SK-N-SH (cell line): ENCODE results near the gene DDIT3. TPM values are rescaled to one million over a fixed set of nuclear protein-coding genes. Genes with fewer than 3 reads are reported as not detected.

Experiments used
- CTCF ChIA-PET: fragments of 300-600, 350-600 bp; formaldehyde crosslinking; extraction: SDS; loops from one replicate; lab custom pipeline; 2021; lab: Yijun Ruan, JAX
- POLR2A ChIA-PET: fragments of 350-600 bp; sonication (Branson Sonifier 250); formaldehyde crosslinking; extraction: SDS; loops from one replicate; lab custom pipeline; 2020; ENCODE audit warnings: antibody characterized with exemption, inconsistent platforms; lab: Yijun Ruan, JAX
- DNase-seq: peaks from one replicate; pipeline ENCODE4 v3.0.0; 2012
- H2AFZ ChIP-seq: fragments of 200-600 bp; sonication (generic); 2 replicates; pipeline ENCODE4 v1.8.1; 2016; ENCODE audit warnings: antibody characterized with exemption, mild to moderate bottlenecking, low read depth
- H3F3A ChIP-seq: fragments of 200-600 bp; sonication (generic); replicated peaks from 2 replicates; pipeline ENCODE3; 2016; ENCODE audit warnings: antibody characterized with exemption, mild to moderate bottlenecking; ENCODE audit not compliant: insufficient read depth
- H3K27ac ChIP-seq, 2 experiments: fragments of 200-500 bp in 1 of 2; fragments of 200-600 bp in 1 of 2; sonication (Bioruptor generic) in 1 of 2; sonication (generic), shearing (Covaris generic) in 1 of 2; 2 replicates each; pipeline versions ENCODE4 v1.5.1 to v1.6.1; 2014 to 2016; ENCODE audit warnings: low read depth in 2 of 2, inconsistent platforms in 1 of 2, low read length in 1 of 2, mild to moderate bottlenecking in 1 of 2, mixed read lengths in 1 of 2
- H3K27me3 ChIP-seq: fragments of 200-600 bp; sonication (generic), shearing (Covaris generic); 2 replicates; pipeline ENCODE4 v1.6.1; 2016; ENCODE audit warnings: mixed run types; ENCODE audit not compliant: insufficient read depth
- H3K36me3 ChIP-seq, 2 experiments: fragments of 200-500 bp in 1 of 2; fragments of 200-600 bp in 1 of 2; sonication (Bioruptor generic) in 1 of 2; sonication (generic) in 1 of 2; replicated peaks in 1 of 2; 2 replicates each; pipeline versions ENCODE3 to v1.5.1; 2014 to 2016; ENCODE audit warnings: low read length in 1 of 2, mild to moderate bottlenecking in 1 of 2; ENCODE audit not compliant: insufficient read depth in 2 of 2, control insufficient read depth in 1 of 2
- H3K4me1 ChIP-seq, 2 experiments: fragments of 200-500 bp in 1 of 2; fragments of 200-600 bp in 1 of 2; sonication (Bioruptor generic) in 1 of 2; sonication (generic), shearing (Covaris generic) in 1 of 2; 2 replicates each; pipeline versions ENCODE4 v1.5.1 to v1.6.1; 2014 to 2016; ENCODE audit warnings: low read depth in 1 of 2, low read length in 1 of 2, mixed run types in 1 of 2; ENCODE audit not compliant: insufficient read depth in 2 of 2, control insufficient read depth in 1 of 2
- H3K4me2 ChIP-seq: fragments of 200-600 bp; sonication (generic), shearing (Covaris generic); 2 replicates; pipeline ENCODE4 v1.6.1; 2017; ENCODE audit warnings: mixed run types
- H3K4me3 ChIP-seq, 2 experiments: fragments of 200-500 bp in 1 of 2; fragments of 200-600 bp in 1 of 2; sonication (Bioruptor generic) in 1 of 2; sonication (generic), shearing (Covaris generic) in 1 of 2; 2 replicates each; pipeline versions ENCODE4 v1.5.1 to v1.8.1; 2014 to 2016; ENCODE audit warnings: low read depth in 2 of 2, inconsistent platforms in 1 of 2, low read length in 1 of 2, mild to moderate bottlenecking in 1 of 2, mixed read lengths in 1 of 2, moderate library complexity in 1 of 2
- H3K79me2 ChIP-seq: fragments of 200-600 bp; sonication (generic); 2 replicates; pipeline ENCODE4 v1.8.1; 2017; ENCODE audit warnings: mild to moderate bottlenecking; ENCODE audit not compliant: insufficient read depth
- H3K9ac ChIP-seq: fragments of 200-600 bp; sonication (generic); 2 replicates; pipeline ENCODE4 v1.6.1; 2017; ENCODE audit warnings: mixed run types
- H3K9me2 ChIP-seq: fragments of 200-600 bp; sonication (generic); 2 replicates; pipeline ENCODE4 v1.6.1; 2017; ENCODE audit warnings: mixed run types
- H3K9me3 ChIP-seq: fragments of 200-600 bp; sonication (generic); 2 replicates; pipeline ENCODE4 v1.6.1; 2017; ENCODE audit warnings: mixed run types, mild to moderate bottlenecking, moderate library complexity
- H4K20me1 ChIP-seq: fragments of 200-600 bp; sonication (generic); 2 replicates; pipeline ENCODE4 v1.6.1; 2017; ENCODE audit warnings: mild to moderate bottlenecking, mixed run types; ENCODE audit not compliant: insufficient read depth
- EP300 ChIP-seq, 2 experiments: IDR thresholded peaks; 2 replicates each; pipeline versions ENCODE4 v1.4.0 to v1.6.1; 2012; ENCODE audit warnings: borderline replicate concordance in 1 of 2, low read depth in 1 of 2, low read length in 1 of 2
- EZH2phosphoT487 ChIP-seq: fragments of 200-600 bp; sonication (generic); IDR thresholded peaks from 2 replicates; pipeline ENCODE4 v1.6.1; 2017; ENCODE audit warnings: low read depth, mixed run types, mild to moderate bottlenecking, antibody characterized with exemption, moderate library complexity, borderline replicate concordance
- FOXM1 ChIP-seq: IDR thresholded peaks from 2 replicates; pipeline ENCODE4 v1.4.0; 2012; ENCODE audit warnings: low read depth, mild to moderate bottlenecking
- GABPA ChIP-seq: IDR thresholded peaks from 2 replicates; pipeline ENCODE4 v1.4.0; 2012; ENCODE audit warnings: low read depth, mild to moderate bottlenecking
- GATA2 ChIP-seq: sonication (generic); formaldehyde crosslinking; IDR thresholded peaks from 2 replicates; pipeline ENCODE4 v1.5.0; 2020; ENCODE audit warnings: mild to moderate bottlenecking, missing genetic modification reagents
- JUND ChIP-seq: IDR thresholded peaks from 2 replicates; pipeline ENCODE4 v1.4.0; 2012
- MEF2A ChIP-seq: IDR thresholded peaks from 2 replicates; pipeline ENCODE4 v1.4.0; 2012; ENCODE audit warnings: low read depth, borderline replicate concordance
- NRF1 ChIP-seq: IDR thresholded peaks from 2 replicates; pipeline ENCODE4 v1.6.1; 2012; ENCODE audit warnings: low read depth, mild to moderate bottlenecking, low read length
- POLR2AphosphoS5 ChIP-seq: IDR thresholded peaks from 2 replicates; pipeline ENCODE4 v1.6.1; 2012; ENCODE audit warnings: low read depth, low read length
- RAD21 ChIP-seq: IDR thresholded peaks from 2 replicates; pipeline ENCODE4 v1.6.1; 2012; ENCODE audit warnings: mild to moderate bottlenecking, low read length
- RXRA ChIP-seq: IDR thresholded peaks from 2 replicates; pipeline ENCODE4 v1.4.0; 2012; ENCODE audit warnings: low read depth, mild to moderate bottlenecking, borderline replicate concordance
- SIN3A ChIP-seq: IDR thresholded peaks from 2 replicates; pipeline ENCODE4 v1.6.1; 2012; ENCODE audit warnings: low read depth, mild to moderate bottlenecking, low read length, moderate library complexity, borderline replicate concordance
- SMC3 ChIP-seq: IDR thresholded peaks from 2 replicates; pipeline ENCODE4 v1.6.1; 2012; ENCODE audit warnings: low read depth, low read length, improper control_type of control experiment
- TCF12 ChIP-seq: IDR thresholded peaks from 2 replicates; pipeline ENCODE4 v1.4.0; 2012
- YY1 ChIP-seq: IDR thresholded peaks from 2 replicates; pipeline ENCODE4 v1.4.0; 2012; ENCODE audit warnings: low read depth, mild to moderate bottlenecking
- WGBS: methylation state at CpG from one replicate; pipeline ENCODE4 v1.1.6; 2017; ENCODE audit warnings: low lambda C conversion rate; 5-methylcytosine and 5-hydroxymethylcytosine counted together
- polyA plus RNA-seq, 3 experiments: library from polyadenylated mRNA; depleted of rRNA; stranded (reverse); fragments of >200 nt; gene quantifications; 2 replicates each; pipeline ENCODE4 v1.2.3, GENCODE V29; 2012
- TF ChIP-seq, protein P1 (sequence below): IDR thresholded peaks from 2 replicates; pipeline ENCODE4 v1.6.1; 2012; ENCODE audit warnings: mild to moderate bottlenecking, low read depth, low read length, moderate library complexity
- TF ChIP-seq, protein P2 (sequence below): IDR thresholded peaks from 2 replicates; pipeline ENCODE4 v1.4.0; 2012; ENCODE audit warnings: low read depth, borderline replicate concordance

DDIT3 gene
- polyA plus RNA-seq, 1 of the 3 experiments (the other 2 are of a cell fraction) = 26.3 TPM

DNA sequence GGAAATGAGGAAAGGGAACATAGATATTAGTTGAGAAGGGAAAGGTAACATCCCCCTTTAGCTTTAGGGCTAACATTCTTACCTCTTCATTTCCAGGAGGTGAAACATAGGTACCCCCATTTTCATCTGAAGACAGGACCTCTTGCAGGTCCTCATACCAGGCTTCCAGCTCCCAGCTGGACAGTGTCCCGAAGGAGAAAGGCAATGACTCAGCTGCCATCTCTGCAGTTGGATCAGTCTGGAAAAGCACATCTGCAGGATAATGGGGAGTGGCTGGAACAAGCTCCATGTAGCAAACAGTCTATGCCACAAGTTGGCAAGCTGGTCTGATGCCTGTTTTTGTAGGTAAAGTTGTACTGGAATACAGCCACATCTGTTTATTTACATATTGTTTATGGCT is 3.1 kb downstream of the DDIT3 start:
- 46% methylated on average over 1 of the region's 1 CpG for WGBS
- Histone ChIP-seq H3K27me3 (no peaks in the 10 kb centered on the region), H3F3A (peaks cover 62% of the 10 kb centered on the region), H2AFZ (no peak overlapping the region), H3K9me2 (no peaks in the 10 kb centered on the region), H3K27ac (peak overlapping the region; percentile 1 to 98; a peak in 2 of 4 replicates), H3K9ac (no peak overlapping the region), H3K4me3 (no peak overlapping the region), H3K79me2 (peaks cover 37% of the 10 kb centered on the region), H3K4me1 (peaks cover 26 to 35% of the 10 kb centered on the region in 2 experiments), H3K36me3 (peaks cover 52 to 53% of the 10 kb centered on the region in 2 experiments), H3K9me3 (no peaks in the 10 kb centered on the region), H4K20me1 (peaks cover 41% of the 10 kb centered on the region), H3K4me2 (peak overlapping the region; percentile 92; the same call in 1 of the 2 replicates)
- no peak for DNase-seq
- no peak for TF ChIP-seq FOXM1
- TF ChIP-seq, protein P1, sequence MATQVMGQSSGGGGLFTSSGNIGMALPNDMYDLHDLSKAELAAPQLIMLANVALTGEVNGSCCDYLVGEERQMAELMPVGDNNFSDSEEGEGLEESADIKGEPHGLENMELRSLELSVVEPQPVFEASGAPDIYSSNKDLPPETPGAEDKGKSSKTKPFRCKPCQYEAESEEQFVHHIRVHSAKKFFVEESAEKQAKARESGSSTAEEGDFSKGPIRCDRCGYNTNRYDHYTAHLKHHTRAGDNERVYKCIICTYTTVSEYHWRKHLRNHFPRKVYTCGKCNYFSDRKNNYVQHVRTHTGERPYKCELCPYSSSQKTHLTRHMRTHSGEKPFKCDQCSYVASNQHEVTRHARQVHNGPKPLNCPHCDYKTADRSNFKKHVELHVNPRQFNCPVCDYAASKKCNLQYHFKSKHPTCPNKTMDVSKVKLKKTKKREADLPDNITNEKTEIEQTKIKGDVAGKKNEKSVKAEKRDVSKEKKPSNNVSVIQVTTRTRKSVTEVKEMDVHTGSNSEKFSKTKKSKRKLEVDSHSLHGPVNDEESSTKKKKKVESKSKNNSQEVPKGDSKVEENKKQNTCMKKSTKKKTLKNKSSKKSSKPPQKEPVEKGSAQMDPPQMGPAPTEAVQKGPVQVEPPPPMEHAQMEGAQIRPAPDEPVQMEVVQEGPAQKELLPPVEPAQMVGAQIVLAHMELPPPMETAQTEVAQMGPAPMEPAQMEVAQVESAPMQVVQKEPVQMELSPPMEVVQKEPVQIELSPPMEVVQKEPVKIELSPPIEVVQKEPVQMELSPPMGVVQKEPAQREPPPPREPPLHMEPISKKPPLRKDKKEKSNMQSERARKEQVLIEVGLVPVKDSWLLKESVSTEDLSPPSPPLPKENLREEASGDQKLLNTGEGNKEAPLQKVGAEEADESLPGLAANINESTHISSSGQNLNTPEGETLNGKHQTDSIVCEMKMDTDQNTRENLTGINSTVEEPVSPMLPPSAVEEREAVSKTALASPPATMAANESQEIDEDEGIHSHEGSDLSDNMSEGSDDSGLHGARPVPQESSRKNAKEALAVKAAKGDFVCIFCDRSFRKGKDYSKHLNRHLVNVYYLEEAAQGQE = 0 out of 2 replicates have a peak, but pooled peaks have one; percentile 16
- peak; percentile 12; the same call in 1 of the 2 replicates for TF ChIP-seq TCF12
- POLR2A ChIA-PET = interaction anchor here (0.7 to 1.7 kb wide), 5 partner anchors 15 to 54 kb away, joined by 3 to 4 read pairs (median 4); no protein-coding TSS in a partner anchor
- CTCF ChIA-PET = interaction anchor here (0.6 to 1.4 kb wide), 5 partner anchors 17 to 64 kb away, joined by 3 read pairs; partner anchors contain the start of gene GLI1

DNA sequence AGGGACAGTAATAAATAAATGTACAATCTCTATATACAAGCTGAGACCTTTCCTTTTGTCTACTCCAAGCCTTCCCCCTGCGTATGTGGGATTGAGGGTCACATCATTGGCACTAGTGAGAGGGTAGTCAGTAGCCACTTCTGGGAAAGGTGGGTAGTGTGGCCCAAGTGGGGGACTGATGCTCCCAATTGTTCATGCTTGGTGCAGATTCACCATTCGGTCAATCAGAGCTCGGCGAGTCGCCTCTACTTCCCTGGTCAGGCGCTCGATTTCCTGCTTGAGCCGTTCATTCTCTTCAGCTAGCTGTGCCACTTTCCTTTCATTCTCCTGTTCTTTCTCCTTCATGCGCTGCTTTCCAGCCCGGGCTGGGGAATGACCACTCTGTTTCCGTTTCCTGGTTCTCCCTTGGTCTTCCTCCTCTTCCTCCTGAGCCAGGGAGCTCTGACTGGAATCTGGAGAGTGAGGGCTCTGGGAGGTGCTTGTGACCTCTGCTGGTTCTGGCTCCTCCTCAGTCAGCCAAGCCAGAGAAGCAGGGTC is 3.6 kb downstream of the DDIT3 start:
- TF ChIP-seq RAD21 (no peak), MEF2A (no peak), EP300 (IDR thresholded peaks at IDR 0.05; ENCODE audit: borderline replicate concordance in 1 of 2, low read depth in 1 of 2, low read length in 1 of 2) (no peak), SMC3 (no peak), TCF12 (no peak), POLR2AphosphoS5 (no peak; the same call in 1 of the 2 replicates), GABPA (no peak), NRF1 (no peak), JUND (no peak), RXRA (no peak), YY1 (no peak), SIN3A (no peak), GATA2 (CRISPR knock-in tag) (no peak), EZH2phosphoT487 (no peak)
- TF ChIP-seq, protein P2, sequence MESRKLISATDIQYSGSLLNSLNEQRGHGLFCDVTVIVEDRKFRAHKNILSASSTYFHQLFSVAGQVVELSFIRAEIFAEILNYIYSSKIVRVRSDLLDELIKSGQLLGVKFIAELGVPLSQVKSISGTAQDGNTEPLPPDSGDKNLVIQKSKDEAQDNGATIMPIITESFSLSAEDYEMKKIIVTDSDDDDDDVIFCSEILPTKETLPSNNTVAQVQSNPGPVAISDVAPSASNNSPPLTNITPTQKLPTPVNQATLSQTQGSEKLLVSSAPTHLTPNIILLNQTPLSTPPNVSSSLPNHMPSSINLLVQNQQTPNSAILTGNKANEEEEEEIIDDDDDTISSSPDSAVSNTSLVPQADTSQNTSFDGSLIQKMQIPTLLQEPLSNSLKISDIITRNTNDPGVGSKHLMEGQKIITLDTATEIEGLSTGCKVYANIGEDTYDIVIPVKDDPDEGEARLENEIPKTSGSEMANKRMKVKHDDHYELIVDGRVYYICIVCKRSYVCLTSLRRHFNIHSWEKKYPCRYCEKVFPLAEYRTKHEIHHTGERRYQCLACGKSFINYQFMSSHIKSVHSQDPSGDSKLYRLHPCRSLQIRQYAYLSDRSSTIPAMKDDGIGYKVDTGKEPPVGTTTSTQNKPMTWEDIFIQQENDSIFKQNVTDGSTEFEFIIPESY = no peak
- Histone ChIP-seq H3K4me2 (peak overlapping the region; percentile 5; the same call in 1 of the 2 replicates), H3F3A (peaks cover 62% of the 10 kb centered on the region), H3K79me2 (peaks cover 37% of the 10 kb centered on the region), H3K9me3 (no peaks in the 10 kb centered on the region), H3K9me2 (no peaks in the 10 kb centered on the region), H3K9ac (no peak overlapping the region), H3K4me1 (peaks cover 21 to 30% of the 10 kb centered on the region in 2 experiments), H3K27ac (peak overlapping the region in 1 of 2 experiments; percentile 98; a peak in 2 of 4 replicates), H2AFZ (no peak overlapping the region), H3K36me3 (peaks cover 57% of the 10 kb centered on the region in 2 experiments), H3K4me3 (no peak overlapping the region), H3K27me3 (no peaks in the 10 kb centered on the region), H4K20me1 (peaks cover 41% of the 10 kb centered on the region)
- 93% methylated on average over 11 of the region's 11 CpGs for WGBS
- ChIA-PET CTCF (interaction anchor here (0.5 to 1.4 kb wide), 5 partner anchors 25 to 209 kb away, joined by 3 read pairs; partner anchors contain the start of gene GLI1), POLR2A (interaction anchor here (0.7 to 2.2 kb wide), 4 partner anchors 19 to 55 kb away, joined by 3 to 8 read pairs (median 4); no protein-coding TSS in a partner anchor)
- no peak for DNase-seq
